HCT116 (cell line): ENCODE results near the gene MAP1LC3B.

Experiments
- CTCF ChIP-seq, 3 experiments: fragments of 200-600 bp in 1 of 3; sonication (generic) in 1 of 3; IDR thresholded peaks in 2 of 3; conservative IDR thresholded peaks in 1 of 3; 2 replicates each; pipeline ENCODE4 v1.5.1; 2012 to 2017; ENCODE audit warnings: low read depth in 2 of 3, low read length in 2 of 3, antibody characterized with exemption in 1 of 3, borderline replicate concordance in 1 of 3, control low read depth in 1 of 3, mild to moderate bottlenecking in 1 of 3, mixed read lengths in 1 of 3, mixed run types in 1 of 3, moderate library complexity in 1 of 3; ENCODE audit not compliant: insufficient read depth in 1 of 3
- POLR2AphosphoS5 ChIP-seq: IDR thresholded peaks from 2 replicates; pipeline ENCODE4 v1.6.1; 2011; ENCODE audit warnings: mild to moderate bottlenecking, low read depth, low read length, moderate library complexity

GRCh38 chr16:87445486-87445885 lies 53.4 kb downstream of the MAP1LC3B start:
- TF ChIP-seq CTCF (IDR thresholded peaks at IDR 0.05 in 2 of 3, conservative IDR thresholded peaks at IDR 0.05 in 1 of 3; ENCODE audit: borderline replicate concordance in 1 of 3, insufficient read depth in 1 of 3, low read depth in 2 of 3, low read length in 2 of 3) (no peak), POLR2AphosphoS5 (no peak)
